HFFc6 (cell line): ENCODE results near the gene HRH3. TPM values are rescaled to one million over a fixed set of nuclear protein-coding genes. Genes with fewer than 3 reads are reported as not detected.

Experiments used
- DNase-seq: peaks from one replicate; pipeline ENCODE4 v3.0.0-alpha.2; 2018
- H3K27ac Mint-ChIP-seq: 2 replicates; pipeline ENCODE4 v1.8.0; 2020; ENCODE audit warnings: mild to moderate bottlenecking, mixed read lengths
- H3K27me3 Mint-ChIP-seq: 2 replicates; pipeline ENCODE4 v1.8.0; 2021; ENCODE audit warnings: mild to moderate bottlenecking, moderate library complexity, mixed read lengths; ENCODE audit not compliant: insufficient read depth
- H3K36me3 Mint-ChIP-seq: 2 replicates; pipeline ENCODE4 v1.8.0; 2021; ENCODE audit warnings: low read depth, mixed read lengths
- H3K4me1 Mint-ChIP-seq: 2 replicates; pipeline ENCODE4 v1.8.0; 2020; ENCODE audit warnings: low read depth, mixed read lengths
- H3K4me3 Mint-ChIP-seq: 2 replicates; pipeline ENCODE4 v1.8.0; 2020; ENCODE audit warnings: mild to moderate bottlenecking, moderate library complexity, mixed read lengths
- H3K9me3 Mint-ChIP-seq: 2 replicates; pipeline ENCODE4 v1.8.0; 2020; ENCODE audit warnings: mild to moderate bottlenecking, mixed read lengths
- total RNA-seq, 6 experiments: library from RNA; stranded (reverse); fragmentation: NEBNext Ultra II Directional; extraction: Animal tissue kit (Norgen Biotek cat#: 25700); gene quantifications; 2 replicates in 1 of 6; 3 replicates in 5 of 6; pipeline ENCODE4 v1.2.3, GENCODE V29; 2021
- TF ChIP-seq, protein P1 (sequence below): fragments of 200-600 bp; sonication (generic); IDR thresholded peaks from 2 replicates; pipeline ENCODE4 v1.5.0; 2021; ENCODE audit warnings: antibody characterized with exemption, mild to moderate bottlenecking

The HRH3 gene
- total RNA-seq, 6 experiments from 2014 or later: not detected

GRCh38 chr20:62239278-62239879 is 19.3 kb upstream of the HRH3 start:
- Mint-ChIP-seq H3K9me3 (no peaks in the 10 kb centered on the region), H3K27ac (peak overlapping the region; percentile 78), H3K4me3 (peak overlapping the region; percentile 90), H3K27me3 (peaks cover 2% of the 10 kb centered on the region), H3K36me3 (peaks cover 5% of the 10 kb centered on the region; the same call in 1 of the 2 replicates), H3K4me1 (peaks cover 12% of the 10 kb centered on the region)
- no peak for DNase-seq
- TF ChIP-seq, protein P1, sequence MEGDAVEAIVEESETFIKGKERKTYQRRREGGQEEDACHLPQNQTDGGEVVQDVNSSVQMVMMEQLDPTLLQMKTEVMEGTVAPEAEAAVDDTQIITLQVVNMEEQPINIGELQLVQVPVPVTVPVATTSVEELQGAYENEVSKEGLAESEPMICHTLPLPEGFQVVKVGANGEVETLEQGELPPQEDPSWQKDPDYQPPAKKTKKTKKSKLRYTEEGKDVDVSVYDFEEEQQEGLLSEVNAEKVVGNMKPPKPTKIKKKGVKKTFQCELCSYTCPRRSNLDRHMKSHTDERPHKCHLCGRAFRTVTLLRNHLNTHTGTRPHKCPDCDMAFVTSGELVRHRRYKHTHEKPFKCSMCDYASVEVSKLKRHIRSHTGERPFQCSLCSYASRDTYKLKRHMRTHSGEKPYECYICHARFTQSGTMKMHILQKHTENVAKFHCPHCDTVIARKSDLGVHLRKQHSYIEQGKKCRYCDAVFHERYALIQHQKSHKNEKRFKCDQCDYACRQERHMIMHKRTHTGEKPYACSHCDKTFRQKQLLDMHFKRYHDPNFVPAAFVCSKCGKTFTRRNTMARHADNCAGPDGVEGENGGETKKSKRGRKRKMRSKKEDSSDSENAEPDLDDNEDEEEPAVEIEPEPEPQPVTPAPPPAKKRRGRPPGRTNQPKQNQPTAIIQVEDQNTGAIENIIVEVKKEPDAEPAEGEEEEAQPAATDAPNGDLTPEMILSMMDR: no peak

- Mint-ChIP-seq H3K4me1 (peaks cover 12% of the 10 kb centered on the region), H3K4me3 (peak overlapping the region; percentile 90)
Observed at GRCh38 chr20:62238569-62239277, 18.6 kb upstream of the HRH3 start.

DNA sequence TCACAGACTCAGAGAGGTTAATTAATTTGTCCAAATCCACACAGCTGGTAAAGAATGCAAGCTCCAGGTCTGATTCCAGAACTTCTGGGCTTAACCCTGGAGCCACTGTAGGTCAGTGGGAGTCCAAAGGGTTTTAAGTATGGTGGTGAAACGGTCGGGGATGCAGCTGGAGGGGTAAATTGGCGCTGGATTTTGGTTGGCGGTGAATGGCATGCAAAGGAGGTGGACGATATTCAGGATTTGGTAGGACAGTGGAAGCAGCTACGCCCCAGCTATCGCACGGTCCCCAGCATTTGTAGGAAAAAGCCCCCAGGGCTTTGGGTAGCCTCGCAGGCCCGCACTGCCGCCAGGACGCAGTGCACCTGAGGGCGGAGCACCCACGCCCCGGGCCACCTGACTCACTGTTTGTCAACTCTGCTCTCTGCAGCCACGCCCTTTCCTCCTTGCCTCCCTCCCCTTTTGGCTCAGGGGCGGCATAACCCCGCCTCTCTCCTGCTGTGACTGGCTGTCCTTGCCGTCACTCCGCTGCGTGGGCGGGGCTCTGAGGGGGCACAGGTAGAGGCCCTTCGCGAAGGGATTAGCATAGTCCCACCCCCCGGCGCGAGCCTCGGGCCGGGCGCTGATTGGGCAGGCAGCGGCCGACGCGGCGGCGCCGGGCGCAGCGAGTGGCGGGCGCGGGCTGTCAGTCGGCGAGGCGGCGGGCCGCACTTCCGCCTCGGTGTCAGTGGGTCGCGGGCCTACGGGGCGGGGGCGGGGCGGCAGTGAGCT is 17.9 kb upstream of the HRH3 start, which contains the start of gene OSBPL2:
TSS of gene OSBPL2 (plus strand) at position 721 of the 768 bp plus-strand sequence. CDS start 17,664 bp downstream, outside the sequence.
- H3K9me3 Mint-ChIP-seq: peaks cover 4% of the 10 kb centered on the region; the same call in 1 of the 2 replicates
- H3K27me3 Mint-ChIP-seq: peaks cover 4% of the 10 kb centered on the region
- H3K4me1 Mint-ChIP-seq: peaks cover 12% of the 10 kb centered on the region
- DNase-seq: peak; percentile 97
- peak within 1 kb of the TSS; percentile 90 for H3K4me3 Mint-ChIP-seq
- H3K27ac Mint-ChIP-seq: peak within 1 kb of the TSS; percentile 78
- TF ChIP-seq, protein P1: no peak
- H3K36me3 Mint-ChIP-seq: peaks cover 5% of the 10 kb centered on the region; the same call in 1 of the 2 replicates

More at GRCh38 chr20:62238569-62239277, 18.6 kb upstream of the HRH3 start:
- TF ChIP-seq, protein P1: no peak
- Mint-ChIP-seq H3K27me3 (peaks cover 3% of the 10 kb centered on the region), H3K36me3 (peaks cover 5% of the 10 kb centered on the region; the same call in 1 of the 2 replicates), H3K27ac (peak overlapping the region; percentile 78), H3K9me3 (peaks cover 2% of the 10 kb centered on the region; the same call in 1 of the 2 replicates)
- DNase-seq: no peak

DNA sequence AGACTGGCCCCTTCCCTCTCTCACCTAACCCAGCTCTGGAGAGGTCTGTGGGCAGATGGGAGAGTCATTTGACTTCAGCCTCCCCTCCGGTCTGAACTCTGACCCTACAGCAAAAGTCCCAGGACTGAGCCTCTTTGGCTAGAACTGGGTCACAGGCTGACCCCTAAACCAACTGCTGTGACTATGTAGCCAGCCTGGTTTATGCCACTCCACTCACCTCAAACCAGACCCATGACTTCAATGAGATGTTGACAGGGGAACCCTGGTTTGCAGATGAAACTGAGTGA is 17.4 kb upstream of the HRH3 start:
- Mint-ChIP-seq H3K27ac (no peak overlapping the region), H3K4me3 (peak overlapping the region; percentile 85)

More for the DNA sequence above, 17.4 kb upstream of the HRH3 start:
- no peak for DNase-seq
- TF ChIP-seq, protein P1: no peak
- H3K36me3 Mint-ChIP-seq: peaks cover under 1% of the 10 kb centered on the region; the same call in 1 of the 2 replicates
- peaks cover 4% of the 10 kb centered on the region; the same call in 1 of the 2 replicates for H3K9me3 Mint-ChIP-seq
- peaks cover 12% of the 10 kb centered on the region for H3K4me1 Mint-ChIP-seq
- peaks cover 4% of the 10 kb centered on the region for H3K27me3 Mint-ChIP-seq
